Sigmoid colon (tissue), 7 donors: ENCODE results near the gene DEFB113. TPM values are rescaled to one million over a fixed set of nuclear protein-coding genes. Genes with fewer than 3 reads are reported as not detected.

Experiments
- DNase-seq: peaks from one replicate; pipeline ENCODE4 v3.0.0-alpha.2; 2019
- H3K27ac ChIP-seq, 4 donors: fragments of 200-600 bp; sonication (generic); one replicate each; pipeline ENCODE4 v1.5.1; 2016 to 2019; ENCODE audit warnings: mild to moderate bottlenecking in 1 of 4
- H3K27me3 ChIP-seq, 3 donors: fragments of 200-600 bp; sonication (generic); one replicate each; pipeline ENCODE4 v1.5.1; 2019; ENCODE audit warnings: mild to moderate bottlenecking in 1 of 3
- H3K36me3 ChIP-seq, 4 donors: fragments of 200-600 bp; sonication (generic); one replicate each; pipeline ENCODE4 v1.5.1; 2016 to 2019
- H3K4me1 ChIP-seq, 4 donors: fragments of 200-600 bp; sonication (generic); one replicate each; pipeline ENCODE4 v1.5.1; 2017 to 2019
- H3K4me3 ChIP-seq, 4 donors: fragments of 200-600 bp; sonication (generic); one replicate each; pipeline ENCODE4 v1.5.1; 2017 to 2019; ENCODE audit warnings: mild to moderate bottlenecking in 2 of 4, moderate library complexity in 1 of 4
- H3K9me3 ChIP-seq, 4 donors: fragments of 200-600 bp in 3 of 4; sonication (generic) in 3 of 4; one replicate each; pipeline versions ENCODE4 v1.5.1 to v1.6.1; 2013 to 2019
- CTCF ChIP-seq, 4 experiments: fragments of 450-650 bp in 3 of 4; fragments of 200-600 bp in 1 of 4; IDR thresholded peaks; one replicate each; pipeline ENCODE4 v1.5.1; 2016 to 2019; ENCODE audit warnings: antibody characterized with exemption in 4 of 4, mild to moderate bottlenecking in 3 of 4, moderate library complexity in 2 of 4
- EP300 ChIP-seq, 4 donors: sonication (generic); formaldehyde crosslinking; IDR thresholded peaks; one replicate each; pipeline ENCODE4 v1.6.1; 2017; ENCODE audit warnings: antibody characterized with exemption in 4 of 4
- POLR2A ChIP-seq, 2 donors: fragments of 450-650 bp; IDR thresholded peaks; one replicate each; pipeline ENCODE4 v1.6.1; 2016; ENCODE audit warnings: antibody characterized with exemption in 2 of 2, mild to moderate bottlenecking in 2 of 2, moderate library complexity in 2 of 2
- POLR2AphosphoS5 ChIP-seq, 4 donors: sonication (generic); formaldehyde crosslinking; IDR thresholded peaks; one replicate each; pipeline ENCODE4 v1.6.1; 2017; ENCODE audit warnings: antibody characterized with exemption in 4 of 4
- WGBS, 2 donors: extraction: QIAGEN DNeasy Blood & Tissue Kit; methylation state at CpG; one replicate each; pipeline ENCODE4 v1.1.7; 2013; 5-methylcytosine and 5-hydroxymethylcytosine counted together
- intact Hi-C: fragments of 100-400 bp; cut with DNase I; formaldehyde crosslinking; loops from one replicate; pipeline ENCODE4 v1.15.1; 2023
- polyA plus RNA-seq, 3 donors: library from polyadenylated mRNA; stranded (reverse); fragments of 200-250 nt; gene quantifications; one replicate each; pipeline ENCODE4 v1.2.3, GENCODE V29; 2013
- total RNA-seq, 4 donors: library from RNA; depleted of rRNA; stranded (reverse); fragments of >200 nt; gene quantifications; one replicate each; pipeline ENCODE4 v1.1.0, GENCODE V29; 2016
- donor health status: healthy with polysubstance abuse.
- donor health status: Bipolar disorder and iron deficiency.
- donor health status: healthy.

Gene DEFB113
- total and polyA plus RNA-seq, 7 donors: not detected

GRCh38 chr6:49987749-49988148 is 18.3 kb upstream of the DEFB113 start:
- H3K9me3 ChIP-seq: peaks cover 0 to 2% (median 0%) of the 10 kb centered on the region in 4 donors
- intact Hi-C loops: no loop called here
- H3K27ac ChIP-seq: no peak overlapping the region
- peaks cover 0 to 8% (median 3%) of the 10 kb centered on the region in 4 donors for H3K4me1 ChIP-seq
- H3K27me3 ChIP-seq: no peaks in the 10 kb centered on the region
- DNase-seq: no peak
- H3K4me3 ChIP-seq: no peak overlapping the region
- H3K36me3 ChIP-seq: no peaks in the 10 kb centered on the region
- no peak for TF ChIP-seq EP300 (IDR thresholded peaks at IDR 0.05)
- no peak for TF ChIP-seq POLR2AphosphoS5 (IDR thresholded peaks at IDR 0.05)
- TF ChIP-seq CTCF (IDR thresholded peaks at IDR 0.05): no peak
- TF ChIP-seq POLR2A (IDR thresholded peaks at IDR 0.05): no peak
- 92 to 94% methylated on average over 2 of the region's 2 CpGs for WGBS, 2 donors

DNA sequence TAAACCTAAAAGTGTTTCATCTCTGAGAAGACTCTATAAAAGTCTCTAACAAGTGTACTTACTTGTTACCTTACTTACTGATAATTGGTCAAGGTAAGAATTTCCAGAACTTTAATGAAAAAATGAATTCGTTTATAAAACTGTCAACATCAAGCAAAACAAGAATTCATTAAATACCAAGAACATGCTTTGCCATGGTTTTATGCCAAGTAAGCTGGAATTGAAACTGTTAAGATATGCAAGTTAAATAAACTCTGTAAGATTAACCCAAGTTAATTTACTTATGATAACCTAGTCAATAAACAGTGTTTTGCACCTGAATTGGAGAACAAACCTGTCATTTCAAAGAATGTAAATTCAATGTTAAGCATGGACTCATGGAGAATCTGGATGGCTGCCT is 17.1 kb upstream of the DEFB113 start:
- Histone ChIP-seq H3K4me1 (peaks cover 0 to 18% (median 9%) of the 10 kb centered on the region in 4 donors), H3K9me3 (peaks cover 0 to 2% (median 0%) of the 10 kb centered on the region in 4 donors), H3K36me3 (no peaks in the 10 kb centered on the region), H3K27me3 (no peaks in the 10 kb centered on the region), H3K4me3 (no peak overlapping the region), H3K27ac (no peak overlapping the region)
- TF ChIP-seq POLR2A (IDR thresholded peaks at IDR 0.05) (no peak), EP300 (IDR thresholded peaks at IDR 0.05) (no peak), CTCF (IDR thresholded peaks at IDR 0.05) (no peak), POLR2AphosphoS5 (IDR thresholded peaks at IDR 0.05) (no peak)
- intact Hi-C loops: no loop called here
- 64 to 65% methylated on average over 1 of the region's 1 CpG for WGBS, 2 donors
- DNase-seq: no peak

GRCh38 chr6:49982046-49982445 is 12.6 kb upstream of the DEFB113 start:
- H3K4me1 ChIP-seq: peaks cover 0 to 24% (median 11%) of the 10 kb centered on the region in 4 donors
- H3K27me3 ChIP-seq: no peaks in the 10 kb centered on the region
- no peaks in the 10 kb centered on the region for H3K36me3 ChIP-seq
- intact Hi-C loops: no loop called here
- peaks cover 0 to 2% (median 0%) of the 10 kb centered on the region in 4 donors for H3K9me3 ChIP-seq
- no peak for TF ChIP-seq POLR2A (IDR thresholded peaks at IDR 0.05)
- TF ChIP-seq POLR2AphosphoS5 (IDR thresholded peaks at IDR 0.05): peak in 2 of 4 donors; percentile 40 to 68
- no peak for TF ChIP-seq EP300 (IDR thresholded peaks at IDR 0.05)
- no peak for DNase-seq
- 81 to 92% methylated on average over 2 of the region's 2 CpGs for WGBS, 2 donors
- peak overlapping the region in 2 of 4 donors; percentile 24 to 30 for H3K27ac ChIP-seq
- H3K4me3 ChIP-seq: no peak overlapping the region

- TF ChIP-seq CTCF (IDR thresholded peaks at IDR 0.05) (no peak), POLR2AphosphoS5 (IDR thresholded peaks at IDR 0.05) (no peak), EP300 (IDR thresholded peaks at IDR 0.05) (no peak), POLR2A (IDR thresholded peaks at IDR 0.05) (no peak)
- Histone ChIP-seq H3K4me1 (peaks cover 0 to 18% (median 8%) of the 10 kb centered on the region in 4 donors), H3K27ac (no peak overlapping the region), H3K27me3 (no peaks in the 10 kb centered on the region), H3K36me3 (no peaks in the 10 kb centered on the region), H3K9me3 (peaks cover 0 to 2% (median 0%) of the 10 kb centered on the region in 4 donors), H3K4me3 (no peak overlapping the region)
- 79 to 80% methylated on average over 1 of the region's 1 CpG for WGBS, 2 donors
- DNase-seq: no peak
- intact Hi-C loops: no loop called here
Measured at GRCh38 chr6:49980898-49981297, 11.5 kb upstream of the DEFB113 start.

GRCh38 chr6:49979584-49979983 is 10.2 kb upstream of the DEFB113 start:
- Histone ChIP-seq H3K4me1 (peaks cover 0 to 18% (median 8%) of the 10 kb centered on the region in 4 donors), H3K27ac (no peak overlapping the region), H3K36me3 (no peaks in the 10 kb centered on the region), H3K27me3 (no peaks in the 10 kb centered on the region), H3K4me3 (no peak overlapping the region), H3K9me3 (peaks cover 0 to 2% (median 0%) of the 10 kb centered on the region in 4 donors)
- no peak for DNase-seq
- intact Hi-C loops: no loop called here
- TF ChIP-seq POLR2AphosphoS5 (IDR thresholded peaks at IDR 0.05): no peak
- WGBS, 2 donors: 73 to 80% methylated on average over 4 of the region's 4 CpGs
